ENCODE measurements around the gene POU2F2.
"Not testable (repeated sequence)": the region's sequence is repeated elsewhere in the genome, so short reads cannot be mapped to it uniquely, and the experiment has no call there.

The POU2F2 gene

DNA sequence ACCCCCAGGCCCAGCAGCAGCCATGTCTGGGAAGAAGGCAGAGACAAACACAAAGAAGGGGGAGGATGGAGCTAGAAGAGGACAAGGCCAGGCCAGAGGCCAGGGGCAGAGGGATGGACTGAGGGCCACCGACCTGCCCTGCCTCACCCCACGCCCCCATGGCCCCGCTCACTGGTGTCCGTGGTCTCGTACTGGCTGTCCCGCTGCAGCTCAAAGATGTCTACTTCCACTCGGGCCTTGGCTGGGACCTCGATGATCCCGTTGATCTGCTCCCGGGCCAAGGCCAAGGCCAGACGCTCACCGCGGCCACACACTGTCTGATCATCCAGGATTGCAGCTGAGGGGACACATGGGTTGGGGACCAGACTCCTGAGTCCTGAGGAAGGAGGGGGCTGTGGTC, 67.2 kb downstream of the POU2F2 start:
- DNase-seq (ENCODE audit: low read depth in 2 of 3, low spot score in 1 of 3): no peak

DNA sequence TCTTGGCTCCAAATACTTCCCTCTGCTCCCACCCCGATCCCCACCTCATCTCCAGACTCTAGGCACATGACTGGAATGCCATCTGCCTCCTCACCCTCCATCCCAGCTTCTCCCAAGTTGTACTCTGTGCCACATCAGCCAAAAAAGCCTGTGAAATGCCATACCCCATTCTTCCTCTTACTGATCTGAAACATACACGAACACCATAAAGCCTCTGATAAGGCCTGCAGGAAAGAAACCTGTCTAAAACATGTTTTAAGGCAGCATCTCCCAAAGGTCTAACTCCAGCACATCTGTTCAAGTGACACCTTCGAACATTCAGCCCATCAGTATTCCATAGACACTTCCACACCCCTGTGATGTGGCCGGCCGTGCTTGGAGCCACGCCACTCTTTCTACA, 67.8 kb downstream of the POU2F2 start:
- no peak for DNase-seq (ENCODE audit: low read depth in 2 of 3, low spot score in 1 of 3)

DNA sequence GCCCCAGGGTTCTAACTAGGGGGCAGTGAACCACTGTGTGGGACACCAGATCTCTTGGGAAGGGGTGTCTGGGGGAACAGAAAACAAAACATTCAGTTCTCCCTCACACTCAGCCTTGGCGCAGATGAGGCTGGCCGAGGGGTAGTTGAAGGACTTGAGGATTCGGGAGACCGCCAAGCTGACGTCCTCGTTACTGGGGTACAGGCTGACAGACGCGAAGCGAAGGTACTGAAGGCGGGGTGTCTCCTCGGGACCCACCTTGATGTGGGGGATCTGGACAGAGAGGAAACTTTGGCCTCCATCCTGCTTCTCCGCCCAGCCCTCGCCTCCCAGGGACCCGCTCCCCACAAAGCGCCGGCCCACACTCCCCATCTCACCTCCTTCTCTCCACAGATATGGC, 69.9 kb downstream of the POU2F2 start:
- DNase-seq (ENCODE audit: low read depth in 2 of 3, low spot score in 1 of 3): no peak

DNA sequence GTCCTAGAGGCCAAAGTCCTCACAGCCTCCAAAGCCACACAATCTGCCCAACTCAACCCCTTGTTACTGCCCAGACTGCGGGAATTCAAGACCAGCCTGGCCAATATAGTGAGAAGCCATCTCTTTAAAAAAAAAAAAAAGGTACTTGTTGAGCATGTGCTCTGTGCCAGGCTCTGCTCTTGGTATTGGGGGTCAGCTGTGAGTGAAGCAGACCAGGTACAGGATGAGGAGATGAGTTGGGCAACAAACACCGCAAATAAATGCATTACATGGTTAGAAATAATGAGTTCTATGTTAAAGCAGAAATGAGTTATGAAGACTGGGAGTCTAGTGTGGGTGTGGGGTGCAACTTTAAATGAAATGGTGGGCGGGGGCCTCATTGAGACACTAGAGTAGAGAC, 72.1 kb downstream of the POU2F2 start:
- DNase-seq (ENCODE audit: low read depth in 2 of 3, low spot score in 1 of 3): no peak

DNA sequence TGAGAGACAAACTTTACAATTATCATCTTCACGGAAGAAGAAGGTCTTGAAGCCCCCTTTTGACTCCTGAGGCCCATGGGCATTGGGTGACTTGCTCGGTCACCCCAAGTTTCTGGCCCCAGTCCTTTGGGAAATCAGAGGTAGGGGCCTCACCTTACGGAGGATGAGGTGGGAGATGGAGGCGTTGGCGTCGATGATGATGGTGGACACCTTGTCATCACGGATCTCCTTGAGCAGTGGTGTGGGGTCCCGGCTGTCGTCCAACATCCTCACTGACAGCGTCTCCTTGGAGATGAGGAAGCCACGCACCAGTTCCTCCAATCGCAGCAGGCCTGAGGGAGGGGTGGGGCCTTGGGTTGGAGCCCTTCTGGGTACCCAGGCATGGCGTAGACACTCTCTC, 73.0 kb downstream of the POU2F2 start:
- DNase-seq (ENCODE audit: low read depth in 2 of 3, low spot score in 1 of 3): no peak

DNA sequence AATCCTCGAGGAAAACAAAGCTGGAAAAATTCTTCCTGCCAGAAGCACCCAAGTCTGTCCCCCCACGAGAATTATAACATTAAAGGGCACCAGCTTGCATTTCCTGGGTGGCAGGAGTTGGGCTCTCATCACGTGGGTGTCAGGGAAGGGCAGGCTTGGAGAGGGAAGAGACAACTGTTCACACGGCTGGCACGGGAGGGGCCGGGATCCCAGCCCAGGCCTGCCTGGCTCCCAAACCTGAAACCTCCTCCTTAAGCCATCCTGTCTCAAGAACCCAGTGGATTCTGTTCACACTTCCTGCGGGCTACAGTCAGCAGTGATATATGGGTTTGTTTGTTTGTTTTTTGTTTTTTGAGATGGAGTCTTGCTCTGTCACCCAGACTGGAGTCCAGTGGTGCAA, 74.4 kb downstream of the POU2F2 start:
- DNase-seq (ENCODE audit: low read depth in 2 of 3, low spot score in 1 of 3): no peak

DNA sequence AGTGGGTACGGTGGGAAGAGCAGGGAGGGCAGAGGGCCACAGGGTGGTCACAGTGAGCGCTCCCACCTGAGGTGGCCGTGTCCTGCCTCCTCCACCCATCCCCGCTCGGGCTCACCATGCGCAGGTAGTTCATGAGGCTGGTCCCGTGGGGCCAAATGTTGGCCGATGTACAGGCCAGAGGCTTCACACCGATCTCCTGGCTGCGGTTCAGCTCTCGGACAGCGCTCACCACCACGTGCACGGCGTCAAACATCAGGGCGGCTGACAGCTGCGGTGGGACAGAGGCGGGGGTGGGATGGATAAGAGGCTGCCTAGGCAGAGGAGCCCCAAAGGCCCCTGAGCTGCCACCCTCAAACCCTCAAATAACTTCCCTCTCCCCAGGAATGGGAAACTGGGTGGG, 78.0 kb downstream of the POU2F2 start:
- DNase-seq (ENCODE audit: low read depth in 2 of 3, low spot score in 1 of 3): no peak

GRCh38 chr19:42053037-42053935, 79.0 kb downstream of the POU2F2 start:
- DNase-seq (ENCODE audit: low read depth in 2 of 3, low spot score in 1 of 3): no peak

DNA sequence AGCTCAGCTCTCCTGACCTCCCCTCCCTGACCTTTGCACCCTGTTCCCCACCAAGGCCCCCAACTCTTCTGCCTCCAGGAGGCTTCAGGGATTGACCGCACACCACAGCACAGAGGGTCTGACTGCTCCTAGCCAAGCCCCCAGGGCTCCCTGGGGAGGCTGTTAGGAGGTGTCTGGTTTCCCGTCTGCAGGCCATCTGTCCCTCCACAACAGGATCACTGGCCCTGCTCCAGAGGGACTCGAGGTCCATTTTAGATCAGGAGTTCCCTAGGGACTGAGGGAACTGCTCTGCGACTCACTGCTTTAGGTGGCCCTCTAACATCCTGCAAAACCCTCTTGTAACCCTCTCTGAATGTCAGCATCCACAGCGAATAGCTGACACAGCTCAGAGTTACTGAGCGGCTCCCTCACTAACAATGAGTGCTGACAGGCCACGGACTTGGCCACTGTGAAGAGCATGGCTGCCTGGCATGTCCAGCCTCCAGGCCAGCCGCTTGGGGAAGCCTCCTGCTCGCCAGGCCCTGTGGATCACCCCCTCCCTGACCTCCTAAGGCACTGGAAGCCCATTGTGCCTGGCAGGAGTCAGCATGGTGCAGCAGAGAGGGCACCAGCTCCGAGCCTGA, 79.9 kb downstream of the POU2F2 start:
- DNase-seq (ENCODE audit: low read depth in 2 of 3, low spot score in 1 of 3): no peak

GRCh38 chr19:42051166-42052115, 80.8 kb downstream of the POU2F2 start:
- peak; percentile 28 to 44 (median 37) for DNase-seq (ENCODE audit: low read depth in 2 of 3, low spot score in 1 of 3)

- peak in 1 of 3 donors; percentile 17 for DNase-seq (ENCODE audit: low read depth in 2 of 3, low spot score in 1 of 3)
Measured at GRCh38 chr19:42048992-42049391, 83.3 kb downstream of the POU2F2 start.

- DNase-seq (ENCODE audit: low read depth in 2 of 3, low spot score in 1 of 3): no peak
Measured at GRCh38 chr19:42045575-42045974, 86.7 kb downstream of the POU2F2 start.

DNA sequence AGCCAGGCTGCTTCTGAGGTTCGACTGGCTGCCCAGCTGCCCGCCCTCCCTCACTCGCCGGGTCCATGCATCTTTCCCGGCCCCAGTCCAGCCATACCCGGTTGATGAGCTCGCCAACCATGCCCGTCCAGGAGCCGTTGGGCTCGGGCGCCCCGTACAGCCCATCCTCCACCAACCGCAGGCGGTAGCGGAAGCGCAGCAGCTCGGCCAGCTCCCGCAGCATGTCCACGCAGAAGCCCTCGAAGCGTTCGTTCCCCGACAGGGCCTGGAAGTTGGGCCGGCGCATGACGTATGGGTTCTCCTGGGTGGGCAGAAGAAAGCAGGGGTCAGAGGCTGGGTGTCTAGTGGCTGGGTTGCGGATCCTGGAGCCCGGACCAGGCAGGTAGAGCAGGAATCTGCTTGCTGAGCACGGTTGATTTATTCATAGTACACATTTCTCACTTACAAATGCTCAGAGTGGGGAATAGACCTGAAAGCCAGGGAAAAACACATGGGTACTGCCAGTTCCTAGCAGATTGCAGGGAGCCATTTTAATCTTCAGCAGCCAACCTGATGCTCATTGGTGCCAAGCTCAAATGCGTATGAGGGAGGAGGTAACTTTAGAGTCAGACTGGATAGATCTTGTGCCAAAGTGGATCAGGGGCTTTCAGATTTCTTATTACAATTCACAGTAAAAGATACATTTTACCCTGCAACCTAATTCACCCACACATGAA, 89.6 kb downstream of the POU2F2 start:
- no peak for DNase-seq (ENCODE audit: low read depth in 2 of 3, low spot score in 1 of 3)

DNA sequence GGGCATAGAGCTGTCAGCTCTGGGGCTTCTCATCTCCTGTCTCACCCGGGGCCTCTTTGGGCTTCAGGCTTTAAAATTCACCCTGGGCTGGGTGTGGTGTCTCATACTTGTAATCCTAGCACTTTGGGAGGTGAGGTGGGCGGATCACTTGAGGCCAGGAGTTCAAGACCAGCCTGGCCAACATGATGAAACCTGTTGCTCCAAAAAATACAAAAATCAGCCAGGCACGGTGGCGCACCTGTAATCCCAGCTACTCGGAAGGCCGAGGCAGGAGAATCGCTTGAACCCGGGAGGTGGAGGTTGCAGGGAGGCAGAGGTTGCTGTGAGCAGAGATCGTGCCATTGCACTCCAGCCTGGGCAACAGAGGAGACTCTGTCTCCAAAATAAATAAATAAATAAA, 91.8 kb downstream of the POU2F2 start:
- not testable (repeated sequence) for DNase-seq (ENCODE audit: low read depth in 2 of 3, low spot score in 1 of 3)

DNA sequence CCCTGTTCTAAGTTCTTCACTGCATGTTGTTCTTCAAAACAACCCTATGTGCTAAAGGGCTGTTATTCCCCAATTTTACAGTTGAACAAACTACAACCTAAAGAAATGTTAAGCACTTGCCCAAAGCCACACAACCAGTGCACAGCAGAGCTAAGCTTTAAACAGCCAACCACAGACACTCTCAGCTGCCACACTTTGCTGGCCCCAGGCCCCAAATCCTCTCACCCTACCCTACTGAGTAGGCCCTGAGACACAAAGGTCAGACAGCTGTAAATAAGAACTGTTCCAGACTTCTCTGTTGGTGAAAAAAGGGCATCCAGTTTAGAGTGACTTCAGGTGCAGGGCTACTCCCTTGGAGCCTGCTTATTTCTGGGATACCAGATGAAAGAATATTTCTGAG, 92.2 kb downstream of the POU2F2 start:
- DNase-seq (ENCODE audit: low read depth in 2 of 3, low spot score in 1 of 3): no peak

DNA sequence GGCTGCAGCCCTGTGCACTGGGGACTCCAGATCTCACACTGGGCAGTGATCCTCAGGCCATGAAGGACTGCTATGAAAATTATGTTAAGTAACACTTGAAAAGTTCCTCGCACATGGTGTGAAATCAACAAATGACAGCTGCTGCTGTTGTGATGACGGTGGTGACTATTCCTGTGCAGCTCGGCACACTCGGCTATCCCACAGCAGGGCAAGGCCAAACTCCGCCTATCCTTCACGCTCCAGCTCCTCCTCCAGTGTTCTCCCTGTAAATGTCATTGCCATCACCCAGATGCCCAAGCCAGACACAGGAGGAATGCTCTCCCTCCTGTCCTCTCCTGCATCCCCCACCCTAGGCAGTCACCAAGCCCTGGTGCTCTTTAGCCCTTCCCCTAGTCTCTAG, 93.6 kb downstream of the POU2F2 start:
- no peak for DNase-seq (ENCODE audit: low read depth in 2 of 3, low spot score in 1 of 3)

DNA sequence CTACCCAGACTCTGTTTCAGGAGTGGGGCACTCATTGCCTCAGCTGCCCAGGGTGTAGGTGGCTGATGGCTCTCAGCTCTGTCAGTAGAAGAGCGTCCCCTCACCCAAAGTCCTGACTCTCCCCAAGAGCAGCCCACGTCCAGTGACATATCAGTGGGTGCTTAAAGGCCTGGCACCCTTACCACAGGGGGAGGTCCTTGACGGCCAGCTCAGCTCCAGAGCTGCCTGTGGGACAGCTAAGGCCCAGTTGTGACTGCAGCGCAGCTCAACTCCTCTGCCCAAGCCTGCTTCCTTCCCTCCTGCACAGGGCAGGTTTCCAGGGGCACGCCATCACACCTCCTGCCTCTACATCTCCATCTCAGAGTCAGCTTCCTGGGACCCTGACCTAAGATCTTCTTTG, 94.6 kb downstream of the POU2F2 start:
- DNase-seq (ENCODE audit: low read depth in 2 of 3, low spot score in 1 of 3): no peak
